Psoas muscle (tissue), 8 donors: ENCODE data around the gene PLA2G15. TPM values are rescaled to one million over a fixed set of nuclear protein-coding genes. Genes with fewer than 3 reads are reported as not detected.

Experiments used
- ATAC-seq, 4 donors: fragments of 200-7000 bp; cut with Tn5 transposase; one replicate each; pipeline ENCODE4 v1.9.1; 2020; ENCODE audit warnings: moderate library complexity in 3 of 4, mild to moderate bottlenecking in 2 of 4
- DNase-seq, 2 donors: peaks; one replicate each; pipeline ENCODE4 v3.0.0-alpha.2; 2020
- H3K27ac ChIP-seq: fragments of 200-600 bp; one replicate; pipeline ENCODE4 v1.8.0; 2022
- H3K27me3 ChIP-seq, 3 donors: fragments of 200-600 bp in 1 of 3; one replicate each; pipeline versions ENCODE4 v1.6.1 to v1.8.0; 2013 to 2022; ENCODE audit warnings: low read length in 2 of 3, mild to moderate bottlenecking in 2 of 3, moderate library complexity in 1 of 3; ENCODE audit not compliant: insufficient read depth in 3 of 3
- H3K36me3 ChIP-seq, 2 donors: fragments of 200-600 bp in 1 of 2; one replicate each; pipeline versions ENCODE4 v1.6.1 to v1.8.0; 2013 to 2022; ENCODE audit warnings: low read depth in 1 of 2, mild to moderate bottlenecking in 1 of 2, moderate library complexity in 1 of 2; ENCODE audit not compliant: insufficient read depth in 1 of 2
- H3K4me1 ChIP-seq: fragments of 200-600 bp; one replicate; pipeline ENCODE4 v1.8.0; 2022
- H3K4me3 ChIP-seq: fragments of 200-600 bp; one replicate; pipeline ENCODE4 v1.8.0; 2022; ENCODE audit warnings: mild to moderate bottlenecking
- H3K9me3 ChIP-seq: fragments of 200-600 bp; one replicate; pipeline ENCODE4 v1.8.0; 2022
- CTCF ChIP-seq: fragments of 200-600 bp; IDR thresholded peaks from one replicate; pipeline ENCODE4 v1.8.0; 2022; ENCODE audit warnings: antibody characterized with exemption
- WGBS, 3 donors: extraction: QIAGEN DNeasy Blood & Tissue Kit; methylation state at CpG; one replicate each; pipeline versions ENCODE4 v1.1.6 to v1.1.7; 2013; 5-methylcytosine and 5-hydroxymethylcytosine counted together
- intact Hi-C, 2 donors: fragments of 100-400 bp; cut with DNase I; formaldehyde crosslinking; loops; one replicate each; pipeline versions ENCODE4 v1.11.0 to v1.14.2; 2022
- polyA plus RNA-seq, 3 donors: library from polyadenylated mRNA; stranded (reverse); fragments of 200-250 nt; gene quantifications; one replicate each; pipeline ENCODE4 v1.2.3, GENCODE V29; 2013
- total RNA-seq, 4 donors: library from RNA; stranded (reverse); fragmentation: NEBNext Ultra II Directional in 2 of 4; extraction: Animal tissue kit (Norgen Biotek cat#: 25700) in 2 of 4; gene quantifications; one replicate each; pipeline versions ENCODE4 v1.2.1 to v1.2.4, GENCODE V29; 2021 to 2023
- donor health status: healthy with polysubstance abuse.
- donor health status: DM: no; HTN: no; CAD: no; lungs with moderate emphysema.
- donor health status: Bipolar disorder and iron deficiency.
- donor health status: healthy.
- donor health status: DM: yes; HTN: yes; CAD: no.
- donor health status: DM: no; HTN: no; CAD: no.
- donor health status: DM: no; HTN: no; CAD: no.
- donor health status: DM: yes; HTN: yes; CAD: no.

PLA2G15 gene
- total and polyA plus RNA-seq, 7 donors, result 13.0 to 65.0 (median 29.3) TPM

- DNase-seq (no peak), ATAC-seq (no peak)
- Histone ChIP-seq H3K27ac (peak overlapping the region; percentile 38), H3K36me3 (peaks cover 9 to 100% of the 10 kb centered on the region in 2 donors), H3K27me3 (no peaks in the 10 kb centered on the region), H3K4me3 (no peak overlapping the region), H3K4me1 (peaks cover 29% of the 10 kb centered on the region), H3K9me3 (no peaks in the 10 kb centered on the region)
- TF ChIP-seq CTCF, result no peak
- intact Hi-C loops, result no loop called here
- WGBS, 3 donors, result 78 to 86% (median 84%) methylated on average over 7 of the region's 7 CpGs
Observed at GRCh38 chr16:68300734-68301459, 55.7 kb downstream of the PLA2G15 start.

- intact Hi-C loops, result no loop called here
- Histone ChIP-seq H3K27ac (no peak overlapping the region), H3K4me1 (peaks cover 18% of the 10 kb centered on the region), H3K36me3 (peaks cover 2 to 79% of the 10 kb centered on the region in 2 donors), H3K27me3 (no peaks in the 10 kb centered on the region), H3K4me3 (no peak overlapping the region), H3K9me3 (no peaks in the 10 kb centered on the region)
- no peak for TF ChIP-seq CTCF
- WGBS, 3 donors, result 91 to 99% (median 92%) methylated on average over 3 of the region's 3 CpGs
- ATAC-seq, result no peak
- DNase-seq, result no peak
Observed at GRCh38 chr16:68306633-68307032, 61.5 kb downstream of the PLA2G15 start.

- peak overlapping the region; percentile 96 for H3K4me3 ChIP-seq
- no peak for TF ChIP-seq CTCF
- ATAC-seq (no peak), DNase-seq (no peak)
- peak overlapping the region; percentile 94 for H3K27ac ChIP-seq
- WGBS, 3 donors, result 43 to 47% (median 46%) methylated on average over 6 of the region's 6 CpGs
- H3K4me1 ChIP-seq, result peaks cover 31% of the 10 kb centered on the region
- no peaks in the 10 kb centered on the region for H3K9me3 ChIP-seq
- intact Hi-C loops, result loop anchor here (5.0 to 10.0 kb wide), 2 partner anchors 47 to 235 kb away; partner anchors contain the start of gene SLC7A6 (in 1 of the 2)
- peaks cover 8 to 63% of the 10 kb centered on the region in 2 donors for H3K36me3 ChIP-seq
- H3K27me3 ChIP-seq, result no peaks in the 10 kb centered on the region
Observed at GRCh38 chr16:68309799-68310198, 64.6 kb downstream of the PLA2G15 start.

DNA sequence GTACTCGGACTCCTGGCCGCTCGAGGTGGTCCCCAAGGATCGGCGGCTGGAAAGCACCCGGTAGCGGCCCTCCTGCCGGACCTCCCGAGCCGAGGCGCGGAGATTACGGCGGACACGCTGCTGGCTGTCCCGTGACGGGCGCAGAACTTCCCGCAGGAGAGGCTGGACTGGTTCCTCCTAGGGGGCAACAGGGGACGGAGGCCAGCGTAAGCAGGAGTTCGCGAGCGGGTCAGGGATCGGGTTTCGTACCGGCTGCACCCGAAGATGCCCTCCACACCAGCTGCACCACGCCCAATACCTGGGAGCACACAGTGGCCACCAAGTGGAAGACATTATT, 65.2 kb downstream of the PLA2G15 start:
- H3K27me3 ChIP-seq, result no peaks in the 10 kb centered on the region
- H3K4me3 ChIP-seq, result peak overlapping the region; percentile 96
- TF ChIP-seq CTCF, result no peak
- WGBS, 3 donors, result 0% methylated on average over 28 to 29 of the region's 29 CpGs
- H3K4me1 ChIP-seq, result peaks cover 31% of the 10 kb centered on the region
- peak overlapping the region; percentile 94 for H3K27ac ChIP-seq
- intact Hi-C loops, result loop anchor here (5.0 to 10.0 kb wide), 2 partner anchors 48 to 236 kb away; partner anchors contain the start of gene SLC7A6 (in 1 of the 2)
- H3K36me3 ChIP-seq, result peaks cover 8 to 62% of the 10 kb centered on the region in 2 donors
- DNase-seq (peak in 1 of 2 donors; percentile 34), ATAC-seq (peak; percentile 57 to 67 (median 63))
- H3K9me3 ChIP-seq, result no peaks in the 10 kb centered on the region

Other genes with a start within 250 kb of the PLA2G15 start
- gene DPEP2, start 245.9 kb upstream of the PLA2G15 start, total RNA-seq, result 1 to 10 TPM in 1 of 4 donors, under 1 TPM in 2, not detected in 1; 0.25 to 1.1 (median 0.82) TPM
- gene DPEP2, start 245.9 kb upstream of the PLA2G15 start, polyA plus RNA-seq, result under 1 TPM; 0.23 to 0.29 (median 0.27) TPM
- not detected for gene DPEP2NB, start 229.5 kb upstream of the PLA2G15 start, total RNA-seq
- gene DPEP2NB, start 229.5 kb upstream of the PLA2G15 start, polyA plus RNA-seq, result under 1 TPM in 1 of 3 donors, not detected in 2; 0.05 TPM
- gene DDX28, start 222.1 kb upstream of the PLA2G15 start, total RNA-seq, result 10 to 100 TPM; 10.0 to 19.3 (median 14.4) TPM
- gene DDX28, start 222.1 kb upstream of the PLA2G15 start, polyA plus RNA-seq, result 10 to 100 TPM; 11.9 to 20.2 (median 12.6) TPM
- gene DUS2, start 222.1 kb upstream of the PLA2G15 start, total RNA-seq, result 10 to 100 TPM in 2 of 4 donors, 1 to 10 TPM in 2; 7.0 to 10.5 (median 9.8) TPM
- 10 to 100 TPM in 1 of 3 donors, 1 to 10 TPM in 2; 3.4 to 15.1 (median 9.5) TPM for gene DUS2, start 222.1 kb upstream of the PLA2G15 start, polyA plus RNA-seq
- gene NFATC3, start 160.0 kb upstream of the PLA2G15 start, total RNA-seq, result 10 to 100 TPM; 40.8 to 53.5 (median 44.0) TPM
- 10 to 100 TPM in 2 of 3 donors, 1 to 10 TPM in 1; 9.8 to 43.1 (median 17.3) TPM for gene NFATC3, start 160.0 kb upstream of the PLA2G15 start, polyA plus RNA-seq
- not detected for gene ESRP2, start 9.2 kb upstream of the PLA2G15 start, total RNA-seq
- gene ESRP2, start 9.2 kb upstream of the PLA2G15 start, polyA plus RNA-seq, result under 1 TPM; 0.03 to 0.08 (median 0.05) TPM
- gene SLC7A6, start 19.2 kb downstream of the PLA2G15 start, total RNA-seq, result 100 to 1,000 TPM in 1 of 4 donors, 10 to 100 TPM in 3; 25.6 to 217 (median 70.5) TPM
- 10 to 100 TPM in 2 of 3 donors, 1 to 10 TPM in 1; 9.2 to 55.2 (median 36.4) TPM for gene SLC7A6, start 19.2 kb downstream of the PLA2G15 start, polyA plus RNA-seq
- 10 to 100 TPM in 2 of 4 donors, 1 to 10 TPM in 2; 7.9 to 12.6 (median 9.9) TPM for gene SLC7A6OS, start 65.6 kb downstream of the PLA2G15 start, total RNA-seq
- gene SLC7A6OS, start 65.6 kb downstream of the PLA2G15 start, polyA plus RNA-seq, result 10 to 100 TPM in 1 of 3 donors, 1 to 10 TPM in 2; 5.8 to 16.3 (median 9.5) TPM
- 10 to 100 TPM; 19.9 to 31.4 (median 26.6) TPM for gene PRMT7, start 65.6 kb downstream of the PLA2G15 start, total RNA-seq
- gene PRMT7, start 65.6 kb downstream of the PLA2G15 start, polyA plus RNA-seq, result 10 to 100 TPM; 18.9 to 45.1 (median 20.4) TPM
- gene SMPD3, start 203.1 kb downstream of the PLA2G15 start, total RNA-seq, result under 1 TPM; 0.04 to 0.21 (median 0.11) TPM
- under 1 TPM; 0.04 to 0.18 (median 0.08) TPM for gene SMPD3, start 203.1 kb downstream of the PLA2G15 start, polyA plus RNA-seq